Stimulated activated CD4-positive, alpha-beta T cell treated with anti-CD3 and anti-CD28 coated beads, Interleukin-1b, Interleukin-23, amount 100 ng/mL, for 24 hours (primary cell): Measurements from ENCODE around the gene TK2.
"Not testable (repeated sequence)": the region's sequence is repeated elsewhere in the genome, so short reads cannot be mapped to it uniquely, and the experiment has no call there.

Experiments
- DNase-seq, 4 experiments: peaks; one replicate each; pipeline ENCODE4 v3.0.0-alpha.2; 2020; ENCODE audit warnings: low read depth in 4 of 4, low spot score in 1 of 4

TK2 gene

DNA sequence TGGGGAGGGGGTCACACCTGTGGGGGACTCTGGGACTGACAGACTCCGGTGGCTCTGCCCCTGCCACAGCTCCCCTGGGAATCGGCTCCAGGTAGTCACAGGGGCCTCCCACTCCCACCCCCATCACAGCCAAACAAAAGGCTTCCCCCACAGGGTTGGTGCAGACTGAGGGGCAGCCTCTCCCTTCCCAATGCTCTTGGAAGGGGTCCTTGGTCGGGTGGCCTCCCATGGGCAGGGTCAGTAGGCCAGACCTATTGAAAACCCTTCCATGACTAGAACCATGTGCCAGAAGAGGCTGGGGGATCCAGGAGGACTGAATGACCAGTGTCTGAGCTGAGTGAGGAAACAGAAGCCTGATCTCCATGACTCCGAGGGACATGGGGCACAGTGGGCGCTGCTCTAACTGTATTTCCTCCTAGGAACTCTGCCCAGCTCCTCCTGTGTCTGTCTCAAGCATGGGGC lies 28.6 kb downstream of the TK2 start:
- DNase-seq = no peak

DNA sequence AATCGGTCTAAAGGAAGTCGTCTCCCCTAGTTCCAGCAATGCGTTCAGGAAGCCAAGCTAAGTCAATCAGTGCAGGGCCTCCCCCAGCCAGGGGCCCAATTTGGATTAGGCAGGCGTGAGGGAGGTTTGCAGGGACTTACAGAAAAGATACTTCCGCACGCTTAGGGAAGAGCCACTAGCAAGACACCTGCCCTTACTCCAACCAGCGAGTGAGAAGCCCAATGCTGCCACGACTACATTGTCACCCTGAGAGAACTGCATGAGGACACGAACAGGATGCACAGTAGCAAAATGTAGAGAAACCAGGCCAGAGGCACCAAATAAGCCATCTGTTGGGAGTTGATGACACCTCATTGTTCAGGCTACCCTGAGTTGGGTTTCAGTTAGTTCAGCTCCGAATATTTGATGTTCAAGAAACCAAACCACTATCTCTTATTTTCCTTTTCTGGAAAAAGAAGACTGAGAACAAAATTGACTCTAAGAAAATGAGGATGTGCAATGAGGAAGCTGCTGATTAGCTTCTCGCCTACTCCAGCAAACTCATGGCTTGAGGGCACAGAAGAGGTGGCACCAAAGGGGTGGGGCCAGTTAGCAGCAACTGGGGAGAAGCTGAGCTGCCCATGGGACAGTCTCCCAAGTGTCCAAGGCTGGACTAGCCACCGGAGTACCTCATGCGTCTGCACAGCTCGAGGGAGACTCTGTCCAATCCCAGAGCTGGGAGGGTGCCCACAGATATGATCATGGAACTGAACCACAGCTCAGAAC lies 29.3 kb downstream of the TK2 start:
- no peak for DNase-seq

DNA sequence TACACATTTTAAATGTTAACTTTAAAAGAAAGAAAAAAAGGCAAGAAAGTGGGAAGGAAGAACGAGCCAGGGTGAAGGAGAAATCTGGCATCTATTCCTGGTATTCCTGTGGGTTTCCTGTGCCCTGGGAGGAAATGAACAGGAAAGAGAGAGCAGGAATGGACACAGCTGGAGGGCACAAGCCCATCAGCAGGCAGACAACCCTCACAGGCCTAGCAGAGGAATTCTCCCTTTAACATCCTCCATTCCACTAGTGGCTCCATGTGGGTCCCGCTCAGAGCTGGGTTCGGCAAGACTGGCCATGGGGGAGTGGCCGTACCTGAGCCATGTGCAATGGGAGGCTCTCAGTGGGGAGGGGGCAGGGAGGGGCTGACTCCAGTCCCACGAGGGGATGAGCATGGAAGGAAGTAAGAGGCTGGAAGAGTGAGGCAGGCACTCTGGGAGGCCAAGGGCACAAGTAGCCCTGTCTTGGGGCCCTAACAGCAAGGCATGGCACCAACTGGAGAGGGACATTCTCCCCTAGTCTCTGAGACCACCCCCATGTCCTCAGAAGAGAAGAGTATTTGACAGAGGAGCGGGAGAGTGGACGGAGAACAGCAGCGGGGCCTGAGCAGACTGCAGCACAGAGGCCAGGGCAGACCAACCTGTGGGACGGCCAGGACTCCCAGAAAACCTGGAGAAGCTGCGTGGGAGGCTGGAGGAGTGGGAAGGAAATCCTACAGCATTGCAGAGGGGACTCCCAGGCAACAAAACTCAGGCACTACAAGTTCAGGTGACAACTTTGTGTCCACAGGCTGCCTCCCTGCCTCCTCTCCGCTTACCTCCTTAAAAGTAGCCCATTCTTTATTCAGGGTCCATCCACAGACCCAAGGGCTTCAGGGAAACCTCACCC lies 30.2 kb downstream of the TK2 start:
- DNase-seq = no peak

DNA sequence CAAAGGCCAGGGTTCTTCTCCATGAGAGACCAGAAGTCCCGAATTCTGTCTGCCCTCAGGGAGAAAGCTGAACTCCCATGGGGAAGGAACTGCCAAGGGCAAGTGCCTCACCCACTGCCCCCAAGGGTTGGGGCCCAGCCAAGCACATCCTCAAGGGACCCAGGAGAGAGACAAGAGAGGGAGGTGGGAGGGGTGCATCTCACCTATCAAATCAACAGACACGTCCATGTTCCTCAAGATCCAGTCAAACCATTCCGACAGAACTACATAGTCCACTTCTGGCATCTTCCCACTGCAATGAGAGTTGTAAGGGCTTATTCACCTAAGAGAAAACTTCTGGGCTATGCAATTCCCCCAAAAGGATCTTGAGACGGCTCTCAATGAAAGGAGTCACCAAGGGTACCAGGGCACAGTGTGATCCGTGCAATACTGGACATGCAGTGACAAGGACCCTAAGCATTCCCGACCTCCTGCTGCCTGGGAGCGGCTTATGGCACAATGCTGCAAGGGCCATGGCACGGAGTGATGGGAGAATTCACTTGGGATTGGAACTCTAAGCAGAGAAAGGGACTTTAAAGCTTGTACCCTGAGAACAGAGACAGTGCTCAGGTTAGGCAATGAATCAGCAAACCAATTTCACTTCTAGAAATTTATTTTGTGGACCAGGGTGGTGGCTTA lies 32.2 kb downstream of the TK2 start:
- DNase-seq = no peak

DNA sequence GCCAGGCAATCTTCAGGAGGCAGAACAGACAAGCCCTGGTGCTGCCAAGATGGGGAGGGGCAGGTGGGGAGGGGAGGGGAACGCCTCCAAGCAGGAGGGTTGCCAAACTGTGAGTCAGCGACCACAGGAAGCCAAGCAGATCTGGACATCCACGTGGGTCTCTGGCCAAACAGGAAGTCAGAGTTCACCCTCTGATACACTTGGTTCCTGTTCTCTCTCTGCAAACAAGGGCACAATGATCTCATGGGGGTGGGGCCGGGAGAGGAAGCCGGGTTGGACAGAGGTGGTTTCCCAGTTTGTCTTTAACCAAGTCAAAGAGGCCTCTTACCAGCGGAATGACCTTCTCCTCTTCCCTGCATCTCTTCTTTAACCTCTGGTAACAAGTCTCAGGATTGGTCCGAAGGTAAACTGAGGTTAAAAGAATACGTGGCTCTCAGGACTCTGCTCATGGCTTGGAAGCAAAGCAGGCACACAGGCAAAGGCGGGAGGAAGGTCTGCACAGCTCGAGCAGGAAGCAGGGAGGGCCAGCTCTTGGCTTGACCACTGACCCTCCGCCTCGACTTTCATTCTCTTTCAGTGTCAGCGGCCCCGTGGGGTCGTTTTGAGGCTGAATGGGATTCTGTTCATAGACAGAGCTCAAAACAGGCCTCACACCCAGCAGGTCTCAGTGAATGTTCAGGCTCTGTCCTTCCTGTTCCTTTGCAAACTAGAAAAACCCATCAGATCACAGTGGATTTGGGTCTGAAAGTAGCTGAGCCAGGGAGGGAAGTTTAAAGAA lies 32.9 kb downstream of the TK2 start:
- DNase-seq = peak in 3 of 4 experiments; percentile 36 to 72 (median 38)

DNA sequence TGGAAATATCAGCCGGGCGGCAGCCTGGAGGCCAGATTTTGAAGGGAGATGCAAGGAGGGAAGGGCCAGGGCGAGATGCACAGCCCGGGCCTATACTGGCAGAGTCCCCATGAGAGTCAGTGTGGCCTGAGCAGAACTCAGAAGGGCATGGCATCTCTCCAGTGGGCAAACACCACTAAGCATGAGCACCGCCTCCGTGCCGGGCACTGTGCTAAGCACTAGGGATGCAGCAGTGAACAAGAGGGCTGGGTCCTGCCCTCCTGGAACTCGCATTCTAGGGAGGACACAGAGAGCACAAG lies 33.5 kb downstream of the TK2 start:
- DNase-seq = no peak

DNA sequence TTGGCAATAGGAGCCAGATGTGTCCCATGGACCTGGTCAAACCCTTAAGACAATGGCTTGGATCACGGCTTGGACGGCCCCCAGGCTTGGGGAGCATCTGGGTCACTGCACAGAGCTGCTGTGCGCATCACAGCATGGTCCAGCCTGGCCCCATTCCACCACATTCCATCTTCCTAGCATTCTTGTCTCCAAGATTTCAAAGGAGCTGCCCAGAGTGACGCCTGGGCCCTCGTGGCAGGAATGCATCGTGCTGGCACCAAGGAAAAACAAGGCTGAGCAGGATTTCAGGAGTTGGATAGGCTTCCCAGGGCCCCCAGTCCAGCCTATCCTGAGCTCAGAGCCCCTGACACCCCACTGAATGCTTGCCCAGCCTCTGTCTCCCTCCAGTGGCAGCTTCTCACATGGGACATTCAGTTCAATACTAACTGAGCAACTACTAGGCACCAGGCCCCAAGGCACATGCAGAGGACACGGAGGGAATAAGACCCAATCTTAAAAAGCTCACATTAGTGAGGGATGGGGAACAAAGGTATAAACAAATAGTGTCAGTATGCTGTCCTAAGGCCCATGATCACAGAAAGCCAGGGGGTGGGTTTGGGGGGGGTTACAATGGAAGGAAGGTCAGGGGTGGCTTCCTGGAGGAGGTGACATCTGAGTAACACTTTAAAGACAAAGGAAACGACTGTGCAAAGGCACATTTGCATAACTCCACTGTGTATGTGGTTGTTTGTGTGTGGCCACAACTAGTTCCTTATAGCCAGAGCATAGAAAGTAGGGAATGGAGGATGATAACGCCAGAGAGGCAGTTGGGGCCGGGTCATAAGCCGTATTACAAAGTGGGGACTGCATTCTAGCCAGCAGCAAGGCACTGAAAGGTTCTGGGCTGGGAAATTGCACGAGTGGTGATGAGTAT lies 34.1 kb downstream of the TK2 start:
- no peak for DNase-seq

DNA sequence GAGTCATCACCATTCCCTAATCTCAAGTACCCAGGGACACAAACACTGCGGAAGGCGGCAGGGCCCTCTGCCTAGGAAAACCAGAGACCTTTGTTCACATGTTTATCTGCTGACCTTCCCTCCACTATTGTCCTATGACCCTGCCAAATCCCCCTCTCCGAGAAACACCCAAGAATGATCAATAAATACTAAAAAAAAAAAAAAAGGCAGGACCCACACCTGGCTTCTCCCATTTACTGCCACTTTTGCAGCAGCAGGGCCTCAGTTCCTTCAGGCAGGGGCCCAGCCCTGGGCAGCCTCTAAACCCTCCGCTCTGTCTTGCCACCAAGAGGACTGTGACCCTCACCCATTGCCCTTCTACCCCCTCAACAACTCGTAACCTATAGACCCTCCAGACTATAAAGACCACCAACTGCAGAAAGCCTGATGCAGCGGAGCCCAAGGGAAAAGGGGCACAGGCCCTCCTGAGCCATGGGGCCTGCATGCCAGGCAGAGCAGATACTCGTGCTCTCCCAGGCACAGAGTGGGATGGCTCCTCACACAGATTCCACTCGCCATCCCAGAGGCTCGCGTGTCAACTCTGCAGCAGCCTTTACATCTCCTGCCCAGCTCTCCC lies 34.8 kb downstream of the TK2 start:
- DNase-seq = not testable (repeated sequence)

DNA sequence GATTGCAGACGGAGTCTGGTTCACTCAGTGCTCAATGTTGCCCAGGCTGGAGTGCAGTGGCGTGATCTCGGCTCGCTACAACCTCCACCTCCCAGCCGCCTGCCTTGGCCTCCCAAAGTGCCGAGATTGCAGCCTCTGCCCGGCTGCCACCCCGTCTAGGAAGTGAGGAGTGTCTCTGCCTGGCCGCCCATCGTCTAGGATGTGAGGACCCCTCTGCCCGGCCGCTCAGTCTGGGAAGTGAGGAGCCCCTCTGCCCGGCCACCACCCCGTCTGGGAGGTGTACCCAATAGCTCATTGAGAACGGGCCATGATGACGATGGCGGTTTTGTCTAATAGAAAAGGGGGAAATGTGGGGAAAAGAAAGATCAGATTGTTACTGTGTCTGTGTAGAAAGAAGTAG lies 35.5 kb downstream of the TK2 start:
- not testable (repeated sequence) for DNase-seq

DNA sequence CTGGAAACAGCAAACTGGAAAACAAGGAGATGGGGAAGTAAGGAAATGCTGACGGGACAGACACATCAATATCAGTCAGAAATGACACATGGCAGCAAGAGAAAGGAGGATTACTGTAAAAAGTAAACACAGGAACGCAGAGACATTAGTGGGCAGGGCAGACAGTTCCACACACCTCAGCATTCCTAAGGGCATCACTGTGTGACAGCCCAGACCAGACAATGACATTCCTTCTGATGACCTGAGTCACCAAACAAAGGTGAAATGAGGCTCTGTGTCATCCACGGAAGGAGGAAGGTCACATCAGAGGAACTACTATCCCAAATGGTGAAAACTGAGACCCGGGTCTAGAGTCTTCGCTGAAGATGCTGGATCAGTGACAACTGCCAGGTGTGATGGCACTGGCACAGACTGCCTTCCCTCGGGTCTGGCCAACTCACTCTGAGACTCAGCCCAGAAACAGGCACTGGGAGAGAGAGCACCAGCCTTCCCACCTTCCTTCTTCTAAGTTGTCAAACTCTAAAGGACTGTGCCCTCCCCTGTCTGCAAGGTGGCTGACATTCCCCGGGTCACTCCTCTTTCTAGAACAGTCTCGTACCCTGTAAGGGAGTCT lies 36.7 kb downstream of the TK2 start:
- DNase-seq = no peak

DNA sequence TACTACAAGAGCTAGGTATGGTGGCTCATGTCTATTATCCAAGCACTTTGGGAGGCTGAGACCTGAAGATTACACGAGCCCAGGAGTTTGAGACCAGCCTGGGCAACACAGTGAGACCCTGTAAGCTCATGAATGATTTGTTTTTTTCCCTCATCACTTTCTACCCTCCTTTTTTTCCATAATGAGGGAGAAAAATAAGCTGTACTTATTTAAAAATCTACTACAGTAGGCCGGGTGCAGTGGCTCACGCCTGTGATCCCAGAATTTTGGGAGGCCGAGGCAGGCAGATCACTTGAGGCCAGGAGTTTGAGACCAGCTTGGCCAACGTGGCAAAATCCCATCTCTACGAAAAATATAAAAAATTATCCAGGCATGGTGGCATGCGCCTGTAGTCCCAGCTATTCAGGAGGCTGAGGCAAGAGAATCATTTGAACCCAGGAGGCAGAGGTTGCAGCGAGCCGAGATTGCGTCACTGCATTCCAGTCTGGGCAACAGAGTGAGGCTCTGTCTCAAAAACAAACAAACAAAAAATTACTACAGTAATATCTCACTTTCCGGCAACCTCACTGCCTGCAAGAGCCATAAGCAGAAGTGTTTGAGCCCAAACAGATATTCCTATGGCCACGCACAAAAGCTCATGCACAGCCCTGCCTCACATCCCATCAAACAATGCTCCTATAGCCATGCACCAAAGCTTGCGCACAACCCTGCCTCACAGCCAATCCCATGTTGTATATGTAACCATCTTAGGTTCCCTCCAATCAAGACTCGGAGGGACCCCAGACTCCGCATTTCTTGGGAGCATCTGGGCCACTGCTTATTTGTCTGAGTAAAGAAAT lies 37.4 kb downstream of the TK2 start:
- no peak for DNase-seq

DNA sequence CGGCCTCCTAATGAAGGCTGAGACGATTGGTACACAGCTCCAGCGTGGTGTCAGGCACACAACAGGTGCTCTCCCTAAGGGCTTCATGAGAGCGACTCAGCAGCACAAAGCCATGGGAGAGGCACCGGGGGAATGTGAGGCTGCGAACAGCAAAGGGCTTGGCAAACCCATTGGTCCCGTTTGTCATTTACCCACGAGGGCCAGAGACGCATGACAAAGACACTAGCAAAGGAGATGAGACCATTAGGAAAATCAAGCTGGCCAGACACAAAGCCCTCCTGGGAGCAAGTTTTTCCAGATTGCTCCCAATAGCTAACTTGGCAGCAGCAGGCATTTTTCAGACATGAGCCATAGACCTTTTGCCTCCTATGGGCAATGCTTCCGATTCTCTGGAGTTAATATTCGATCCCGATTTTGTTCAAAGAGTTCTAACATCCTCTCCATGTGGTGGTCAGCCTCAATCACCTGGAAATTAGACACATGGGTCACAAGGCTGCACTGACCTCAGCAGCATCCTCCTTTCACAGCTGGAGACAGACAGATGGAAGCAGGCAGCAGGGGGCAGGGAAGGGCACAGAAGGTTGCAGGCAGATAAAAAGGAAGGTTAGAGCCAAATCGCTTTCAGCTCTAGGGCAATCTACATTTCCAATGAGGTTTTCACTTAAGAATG lies 38.2 kb downstream of the TK2 start:
- DNase-seq = no peak

DNA sequence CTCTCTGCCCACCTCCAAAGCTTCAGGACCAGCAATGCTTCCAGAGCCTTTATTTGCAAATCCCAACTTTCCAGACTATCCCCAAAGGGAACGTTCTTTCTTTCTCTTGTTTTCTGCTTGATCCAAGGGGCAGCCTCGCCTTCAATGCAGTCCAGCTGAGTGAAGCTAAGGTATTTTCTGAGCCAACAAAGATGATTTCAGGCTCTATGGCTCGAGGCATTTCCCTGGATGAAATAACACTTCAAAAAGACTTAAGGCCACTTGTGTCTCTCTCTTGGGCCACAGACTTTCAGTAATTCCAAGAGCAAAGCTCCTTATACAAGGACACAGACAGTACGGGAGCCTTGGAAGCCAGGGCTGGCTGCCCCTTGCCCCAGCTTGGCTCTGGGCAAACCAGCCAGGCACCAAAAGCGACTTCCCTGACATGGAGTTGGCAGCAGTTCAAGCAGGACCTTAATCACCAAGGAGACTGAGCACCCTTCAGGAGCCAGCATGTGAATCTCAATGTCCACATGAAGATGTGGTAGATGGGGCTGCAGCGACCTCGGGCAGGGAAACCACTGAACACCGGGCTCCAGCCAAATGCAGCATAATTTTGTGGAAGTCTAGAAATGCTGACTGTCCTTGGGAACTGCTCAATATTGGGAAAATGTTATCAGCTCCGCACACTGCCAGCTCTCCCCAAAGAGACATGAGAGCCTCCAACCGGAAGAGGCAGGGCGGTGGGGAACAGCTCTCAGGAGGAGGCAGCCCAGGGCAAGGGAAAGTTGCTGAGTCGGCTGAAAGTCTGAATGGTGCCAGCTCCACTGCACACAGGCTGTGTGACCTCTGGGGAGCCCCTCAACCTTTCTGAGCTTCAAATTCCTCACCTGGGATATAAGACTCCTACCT lies 39.0 kb downstream of the TK2 start:
- no peak for DNase-seq

DNA sequence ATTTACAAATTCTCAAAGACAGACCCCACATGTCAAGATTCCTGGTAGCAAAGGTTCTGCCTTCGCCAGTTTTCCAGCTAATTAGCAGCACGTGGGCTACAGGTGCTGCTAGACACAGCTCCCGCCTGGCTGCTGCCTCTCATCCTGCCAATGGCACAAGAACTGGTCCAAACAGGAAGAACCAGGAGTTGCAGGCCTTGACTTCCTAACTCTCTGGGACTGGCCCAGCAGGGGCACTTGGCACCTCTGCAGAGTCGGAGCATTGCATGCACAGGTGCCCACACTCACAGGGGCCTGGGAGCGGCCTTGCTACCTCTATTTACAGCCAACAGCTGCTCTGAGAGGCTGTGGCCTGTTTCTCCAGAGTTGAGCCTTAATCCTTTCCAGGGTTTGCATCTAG lies 39.6 kb downstream of the TK2 start:
- DNase-seq = no peak

DNA sequence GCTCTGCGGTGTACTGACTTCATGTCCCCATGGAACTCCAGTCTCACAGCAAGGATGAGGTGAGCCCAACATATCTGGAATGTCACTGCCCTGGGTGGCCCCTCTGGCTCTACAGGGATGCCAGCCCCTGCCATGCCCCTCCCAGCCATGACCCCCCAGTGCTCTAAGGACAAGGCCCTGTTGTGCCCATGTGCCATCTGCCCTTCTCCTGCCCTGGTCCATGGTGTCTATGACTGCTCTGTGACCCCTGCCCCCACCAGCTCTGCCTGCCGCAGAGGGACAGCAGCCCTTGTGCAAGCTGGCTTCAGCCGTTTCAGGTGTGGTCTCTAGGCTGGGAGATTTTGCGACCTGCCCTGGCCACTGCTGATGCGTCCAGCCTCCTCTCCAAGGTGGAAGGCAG lies 40.3 kb downstream of the TK2 start:
- no peak for DNase-seq

DNA sequence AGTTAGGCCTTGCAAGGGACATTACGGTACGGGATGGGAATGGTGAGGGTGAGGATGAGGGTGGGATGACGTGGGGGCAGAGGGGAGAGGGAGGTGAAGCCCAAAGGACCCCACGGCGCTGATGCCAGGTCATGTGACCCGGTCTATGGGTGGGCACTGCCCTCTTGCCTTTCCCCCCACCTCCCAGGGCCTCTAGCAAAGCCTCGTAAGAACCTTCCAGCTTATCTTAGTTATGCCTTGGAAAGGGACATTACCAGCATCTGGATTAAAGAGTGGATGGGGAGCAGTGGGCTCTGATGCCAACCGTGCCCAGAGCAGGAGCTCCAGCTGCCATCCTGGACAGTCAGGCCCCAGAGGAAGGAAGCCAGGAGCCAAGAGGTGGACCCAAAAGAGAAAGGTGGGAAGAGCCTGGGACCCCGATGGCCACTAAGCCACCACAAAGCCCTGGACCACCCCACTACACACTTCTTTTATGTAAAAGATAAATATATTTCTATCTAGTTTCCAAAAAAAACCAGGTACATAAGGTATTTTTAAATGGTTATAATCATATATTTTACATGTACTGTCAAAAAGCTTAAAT lies 40.9 kb downstream of the TK2 start:
- DNase-seq = no peak
